HG02852 (cell line): Measurements from ENCODE around the gene ALX4.

Experiments
- ATAC-seq: cut with Tn5 transposase; IDR thresholded peaks from one replicate; pipeline ENCODE4 v1.9.1; 2021; ENCODE audit warnings: mild to moderate bottlenecking, moderate library complexity; ENCODE audit not compliant: unreplicated experiment

Gene ALX4

DNA sequence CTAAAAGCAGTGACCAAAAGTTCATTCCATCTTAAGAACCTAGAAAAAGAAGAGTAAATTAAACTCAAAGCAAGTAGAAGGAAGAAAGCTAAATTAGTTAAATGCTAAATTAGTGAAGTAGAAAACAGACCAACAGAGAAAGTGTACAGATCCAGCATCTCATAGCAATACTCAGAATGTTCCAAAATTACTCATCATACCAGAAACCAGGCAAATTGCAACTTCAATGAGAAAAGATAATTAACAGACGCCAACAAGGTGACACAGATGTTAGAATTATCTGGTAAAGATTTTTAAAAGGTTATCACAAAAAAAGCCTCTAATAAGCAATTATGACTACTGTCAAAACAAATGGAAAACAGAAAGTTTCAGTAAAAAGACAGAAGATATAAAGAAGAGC lies 96.8 kb downstream of the ALX4 start:
- ATAC-seq = no peak

GRCh38 chr11:44212128-44212527 lies 97.8 kb downstream of the ALX4 start:
- ATAC-seq = no peak
